Suprapubic skin (tissue), 4 donors: ENCODE data around the gene ARID5B.

ENCODE experiments used
- EP300 ChIP-seq: sonication (generic); formaldehyde crosslinking; IDR thresholded peaks from one replicate; pipeline ENCODE4 v1.6.1; 2017; ENCODE audit warnings: antibody characterized with exemption
- POLR2AphosphoS5 ChIP-seq, 3 donors: sonication (generic); formaldehyde crosslinking; IDR thresholded peaks; one replicate each; pipeline ENCODE4 v1.6.1; 2017; ENCODE audit warnings: antibody characterized with exemption in 3 of 3

DNA sequence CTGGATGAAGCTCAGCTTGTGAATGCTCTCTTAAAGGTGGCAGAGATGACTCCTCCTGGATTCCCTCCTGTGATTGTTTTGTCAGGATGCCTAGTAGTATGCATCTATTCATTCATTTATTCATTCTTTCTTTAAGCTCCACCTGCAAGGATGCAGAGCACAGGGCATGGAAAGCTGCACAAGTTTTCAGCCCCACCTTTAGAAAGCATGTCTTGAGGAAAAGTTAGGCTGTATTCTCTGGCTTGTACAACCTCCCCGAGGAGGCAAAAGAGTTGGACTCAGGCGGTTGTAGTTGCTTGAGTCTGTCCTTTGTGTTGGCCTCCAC is 22.4 kb downstream of the ARID5B start:
- TF ChIP-seq EP300 (no peak), POLR2AphosphoS5 (IDR thresholded peaks at IDR 0.05) (no peak)
